HUES48 (cell line): ENCODE data around the gene PLCB1.

Experiments
- H3K27ac ChIP-seq: one replicate; pipeline ENCODE4 v1.7.0; 2013; ENCODE audit warnings: low read depth, low read length, inconsistent platforms
- H3K27me3 ChIP-seq: 2 replicates; pipeline ENCODE4 v1.6.1; 2013; ENCODE audit warnings: mild to moderate bottlenecking, low read length; ENCODE audit not compliant: control insufficient read depth, insufficient read depth
- H3K36me3 ChIP-seq: 2 replicates; pipeline ENCODE4 v1.6.1; 2013; ENCODE audit warnings: low read length; ENCODE audit not compliant: control insufficient read depth, insufficient read depth
- H3K4me1 ChIP-seq: 2 replicates; pipeline ENCODE4 v1.6.1; 2013; ENCODE audit warnings: mild to moderate bottlenecking, low read length; ENCODE audit not compliant: control insufficient read depth, insufficient read depth
- H3K4me3 ChIP-seq: 2 replicates; pipeline ENCODE4 v1.5.1; 2013; ENCODE audit warnings: mild to moderate bottlenecking, low read depth, low read length
- H3K9ac ChIP-seq: 2 replicates; pipeline ENCODE4 v1.6.1; 2013; ENCODE audit warnings: mild to moderate bottlenecking, low read depth, low read length, moderate library complexity
- H3K9me3 ChIP-seq: 2 replicates; pipeline ENCODE4 v1.6.1; 2013; ENCODE audit warnings: low read length; ENCODE audit not compliant: control insufficient read depth, insufficient read depth

The PLCB1 gene

DNA sequence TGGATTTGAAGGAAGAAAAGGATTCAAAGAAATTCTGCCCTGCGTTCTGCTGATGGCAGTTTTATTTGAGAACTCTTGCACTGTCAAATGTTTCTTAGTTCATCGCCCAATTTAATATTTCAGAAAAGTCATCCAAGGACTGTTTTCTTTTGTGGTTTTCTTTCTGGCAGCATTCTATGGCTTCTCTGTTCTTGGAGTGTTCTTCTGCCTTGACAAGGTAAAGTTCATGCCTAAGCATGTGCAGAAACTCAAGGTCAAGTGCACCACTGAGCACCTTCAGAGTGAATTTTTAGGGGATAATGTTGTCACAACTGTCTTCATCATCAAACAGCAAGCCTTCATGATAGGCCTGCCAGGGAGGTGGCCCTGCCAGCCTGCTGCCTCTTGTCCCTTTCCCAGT, 225.6 kb downstream of the PLCB1 start:
- Histone ChIP-seq H3K4me1 (peaks cover 22% of the 10 kb centered on the region), H3K27ac (no peak overlapping the region), H3K9me3 (no peaks in the 10 kb centered on the region), H3K9ac (no peak overlapping the region), H3K36me3 (no peaks in the 10 kb centered on the region), H3K4me3 (no peak overlapping the region), H3K27me3 (no peaks in the 10 kb centered on the region)

DNA sequence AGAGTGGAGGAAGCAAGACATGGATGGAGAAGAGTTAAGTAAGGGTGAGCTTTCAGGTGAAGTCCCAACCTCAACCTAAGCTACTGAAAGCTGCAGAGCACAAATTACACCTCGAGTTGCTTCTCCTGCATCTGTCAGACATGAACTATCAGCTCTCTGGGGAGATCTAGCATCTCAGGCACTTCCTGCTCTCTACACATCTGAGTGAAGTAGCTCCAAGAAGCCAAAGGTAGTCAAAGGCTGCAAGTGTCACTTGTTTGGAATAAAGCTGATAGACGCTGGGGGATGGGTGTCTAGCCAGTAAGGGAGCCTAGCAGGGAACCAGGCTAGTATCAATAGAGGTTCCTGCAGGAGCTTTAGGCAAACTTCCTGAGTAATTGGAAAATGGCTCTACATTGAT, 228.0 kb downstream of the PLCB1 start:
- no peaks in the 10 kb centered on the region for H3K27me3 ChIP-seq
- H3K9me3 ChIP-seq, result no peaks in the 10 kb centered on the region
- no peak overlapping the region for H3K27ac ChIP-seq
- H3K36me3 ChIP-seq, result no peaks in the 10 kb centered on the region
- H3K9ac ChIP-seq, result no peak overlapping the region
- H3K4me1 ChIP-seq, result peaks cover 18% of the 10 kb centered on the region
- no peak overlapping the region for H3K4me3 ChIP-seq

DNA sequence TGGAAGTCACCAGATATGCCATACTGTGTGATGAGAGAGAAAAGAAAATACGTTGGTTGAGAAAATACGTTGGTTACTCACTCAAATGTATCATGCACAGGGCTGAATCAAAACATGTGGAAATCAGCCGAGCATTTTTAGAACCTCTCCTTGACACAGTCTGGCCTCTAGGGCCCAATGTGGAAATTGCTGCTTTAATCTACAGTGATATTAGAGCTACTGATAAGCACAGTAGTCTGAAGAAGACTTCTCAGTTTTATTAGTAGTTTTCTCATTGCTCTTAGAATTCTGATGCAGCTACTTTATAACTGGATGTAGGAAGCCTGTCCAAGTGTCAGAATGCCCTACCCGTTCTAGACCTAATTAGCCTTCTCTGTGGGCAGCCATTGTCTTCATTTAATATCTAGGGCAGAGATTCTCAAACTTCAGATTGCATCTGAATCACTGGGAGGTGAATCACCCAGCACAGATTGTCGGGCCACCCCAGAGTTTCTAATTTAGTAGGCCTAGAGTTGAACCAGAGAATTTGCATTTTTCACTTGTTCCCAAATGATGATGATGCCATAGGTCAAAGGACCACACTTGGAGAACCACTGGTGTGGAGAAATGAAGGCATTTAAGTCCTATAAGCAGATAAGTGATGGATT, 229.1 kb downstream of the PLCB1 start:
- Histone ChIP-seq H3K4me3 (no peak overlapping the region), H3K27me3 (no peaks in the 10 kb centered on the region), H3K4me1 (peaks cover 18% of the 10 kb centered on the region), H3K9me3 (no peaks in the 10 kb centered on the region), H3K36me3 (no peaks in the 10 kb centered on the region), H3K9ac (no peak overlapping the region), H3K27ac (no peak overlapping the region)

GRCh38 chr20:8361779-8362178, 229.7 kb downstream of the PLCB1 start:
- Histone ChIP-seq H3K9ac (no peak overlapping the region), H3K27ac (no peak overlapping the region), H3K4me3 (no peak overlapping the region), H3K9me3 (no peaks in the 10 kb centered on the region), H3K27me3 (no peaks in the 10 kb centered on the region), H3K36me3 (no peaks in the 10 kb centered on the region), H3K4me1 (peaks cover 18% of the 10 kb centered on the region)

- H3K9me3 ChIP-seq, result no peaks in the 10 kb centered on the region
- no peaks in the 10 kb centered on the region for H3K27me3 ChIP-seq
- H3K27ac ChIP-seq, result no peak overlapping the region
- H3K4me3 ChIP-seq, result no peak overlapping the region
- H3K36me3 ChIP-seq, result no peaks in the 10 kb centered on the region
- no peak overlapping the region for H3K9ac ChIP-seq
- peaks cover 18% of the 10 kb centered on the region for H3K4me1 ChIP-seq
These were observed 230.4 kb downstream of the PLCB1 start for GRCh38 chr20:8362457-8362856.

DNA sequence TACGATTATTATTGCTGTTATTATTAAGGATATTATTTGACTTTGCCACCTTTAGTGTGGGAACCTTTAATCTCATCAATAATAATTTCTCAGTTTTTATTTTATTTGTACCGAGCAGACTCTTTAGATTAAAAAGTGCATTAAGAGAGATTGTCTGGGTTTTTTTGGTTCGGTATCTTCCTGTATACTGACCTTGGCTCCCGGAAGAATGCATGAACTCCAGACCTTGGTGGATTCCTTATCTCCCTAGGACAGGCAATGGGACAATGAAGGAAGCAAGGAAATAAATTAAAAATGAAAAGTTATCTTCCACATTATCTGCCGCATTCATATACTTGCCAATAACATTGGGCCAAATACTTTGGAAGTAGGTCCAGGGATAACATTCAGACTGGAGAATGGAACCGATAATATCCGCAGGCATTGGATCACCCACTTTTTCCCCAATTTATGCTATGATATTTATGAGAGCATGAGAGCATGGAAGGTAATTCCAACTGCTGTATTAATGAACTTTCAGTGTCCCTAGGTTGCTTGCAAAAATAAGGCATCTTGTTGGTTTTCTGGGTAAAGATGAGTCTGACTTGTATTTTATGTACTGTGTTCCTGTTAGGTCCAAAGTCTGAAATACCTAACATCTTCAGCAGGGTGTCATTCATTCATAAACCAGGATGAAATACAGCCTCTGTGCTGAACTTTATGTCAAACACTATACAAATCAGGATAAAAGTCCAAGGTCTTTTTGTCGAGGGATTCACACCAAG, 232.1 kb downstream of the PLCB1 start:
- Histone ChIP-seq H3K9me3 (no peaks in the 10 kb centered on the region), H3K36me3 (no peaks in the 10 kb centered on the region), H3K4me1 (peaks cover 18% of the 10 kb centered on the region), H3K4me3 (no peak overlapping the region), H3K9ac (no peak overlapping the region), H3K27me3 (no peaks in the 10 kb centered on the region), H3K27ac (no peak overlapping the region)

- Histone ChIP-seq H3K27me3 (no peaks in the 10 kb centered on the region), H3K4me3 (no peak overlapping the region), H3K9ac (no peak overlapping the region), H3K9me3 (no peaks in the 10 kb centered on the region), H3K36me3 (no peaks in the 10 kb centered on the region), H3K4me1 (peaks cover 18% of the 10 kb centered on the region), H3K27ac (no peak overlapping the region)
These were observed 232.6 kb downstream of the PLCB1 start for GRCh38 chr20:8364734-8365078.

- H3K9ac ChIP-seq, result no peak overlapping the region
- no peak overlapping the region for H3K4me3 ChIP-seq
- no peak overlapping the region for H3K27ac ChIP-seq
- H3K9me3 ChIP-seq, result no peaks in the 10 kb centered on the region
- H3K36me3 ChIP-seq, result no peaks in the 10 kb centered on the region
- no peaks in the 10 kb centered on the region for H3K27me3 ChIP-seq
- peaks cover 8% of the 10 kb centered on the region for H3K4me1 ChIP-seq
These were observed 233.6 kb downstream of the PLCB1 start for GRCh38 chr20:8365634-8366033.

DNA sequence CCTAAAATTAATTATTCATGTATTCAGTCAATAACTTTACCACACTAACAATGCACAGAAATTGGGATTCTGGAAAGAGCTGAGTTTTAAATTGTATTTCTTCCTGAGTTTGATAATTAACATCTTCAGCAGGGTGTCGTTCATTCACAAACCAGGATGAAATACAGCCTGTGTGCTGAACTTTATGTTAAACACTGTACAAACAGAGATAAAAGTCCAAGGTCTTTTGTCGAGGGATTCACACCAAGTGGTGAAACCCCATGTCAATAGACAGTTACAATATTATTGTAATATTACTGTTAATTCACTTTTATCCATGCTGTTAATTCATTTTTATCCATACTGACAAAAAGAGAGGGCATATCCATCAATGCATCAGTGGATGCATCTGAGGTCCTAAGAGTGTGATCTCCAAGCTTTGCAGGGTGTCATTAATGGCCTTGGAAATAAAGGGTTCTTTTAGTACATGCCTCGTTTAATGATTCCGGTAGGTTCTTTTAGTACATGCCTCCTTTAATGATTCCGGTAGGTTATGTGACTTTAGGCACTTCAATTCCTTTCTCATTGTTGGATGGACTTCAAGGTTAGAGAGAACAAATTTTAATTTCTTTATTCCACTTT, 234.3 kb downstream of the PLCB1 start:
- no peaks in the 10 kb centered on the region for H3K27me3 ChIP-seq

GRCh38 chr20:8367689-8368088, 235.6 kb downstream of the PLCB1 start:
- no peaks in the 10 kb centered on the region for H3K27me3 ChIP-seq
- H3K9ac ChIP-seq, result no peak overlapping the region
- no peak overlapping the region for H3K4me3 ChIP-seq
- no peak overlapping the region for H3K27ac ChIP-seq
- H3K36me3 ChIP-seq, result no peaks in the 10 kb centered on the region
- no peaks in the 10 kb centered on the region for H3K4me1 ChIP-seq
- no peaks in the 10 kb centered on the region for H3K9me3 ChIP-seq

More for the DNA sequence above, 234.3 kb downstream of the PLCB1 start:
- Histone ChIP-seq H3K36me3 (no peaks in the 10 kb centered on the region), H3K27ac (no peak overlapping the region), H3K4me1 (peaks cover under 1% of the 10 kb centered on the region; the same call in 1 of the 2 replicates), H3K9me3 (no peaks in the 10 kb centered on the region), H3K9ac (no peak overlapping the region), H3K4me3 (no peak overlapping the region)

DNA sequence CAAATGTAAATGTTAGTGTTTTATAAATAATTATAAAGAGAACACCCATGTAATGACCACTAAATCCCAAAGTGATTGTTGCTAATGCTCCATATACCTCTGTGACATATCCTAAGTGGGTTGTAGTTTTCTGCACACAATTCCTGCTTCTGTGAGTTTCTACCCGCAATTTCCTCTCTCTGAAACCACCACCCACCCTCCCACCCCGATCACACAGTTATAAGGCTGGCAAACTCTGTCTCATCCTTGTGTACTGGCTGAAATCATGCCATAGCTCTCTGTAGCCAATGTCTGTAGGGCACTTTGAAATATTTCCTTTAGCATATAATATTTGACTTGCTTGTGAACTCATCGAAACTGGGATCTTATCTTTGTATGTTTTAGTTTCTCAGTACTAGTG, 236.6 kb downstream of the PLCB1 start:
- Histone ChIP-seq H3K27ac (no peak overlapping the region), H3K9ac (no peak overlapping the region), H3K27me3 (no peaks in the 10 kb centered on the region), H3K4me3 (no peak overlapping the region), H3K36me3 (no peaks in the 10 kb centered on the region), H3K9me3 (no peaks in the 10 kb centered on the region), H3K4me1 (no peaks in the 10 kb centered on the region)
